Hematopoietic multipotent progenitor cell treated with erythropoietin and hydrocortisone succinate and interleukin-3 and kit ligand, for 15 days (in vitro differentiated cells): ENCODE measurements around the gene IRX1.

ENCODE experiments used
- DNase-seq: peaks from one replicate; pipeline ENCODE4 v3.0.0-alpha.2; 2015; ENCODE audit warnings: low spot score

Gene IRX1

GRCh38 chr5:3600106-3601060 is 4.8 kb downstream of the IRX1 start:
- DNase-seq = no peak

- DNase-seq = no peak
Observed at GRCh38 chr5:3601061-3601710, 5.6 kb downstream of the IRX1 start.

- DNase-seq = no peak
Observed at GRCh38 chr5:3601911-3602782, 6.5 kb downstream of the IRX1 start.

- no peak for DNase-seq
Observed at GRCh38 chr5:3602785-3603502, 7.3 kb downstream of the IRX1 start.

GRCh38 chr5:3604501-3604900 is 8.9 kb downstream of the IRX1 start:
- DNase-seq = no peak

GRCh38 chr5:3605298-3606010 is 9.8 kb downstream of the IRX1 start:
- no peak for DNase-seq

- DNase-seq = no peak
Observed at GRCh38 chr5:3606121-3606831, 10.6 kb downstream of the IRX1 start.

GRCh38 chr5:3607541-3608181 is 12.0 kb downstream of the IRX1 start:
- no peak for DNase-seq

GRCh38 chr5:3609120-3609681 is 13.6 kb downstream of the IRX1 start:
- no peak for DNase-seq

GRCh38 chr5:3612591-3613042 is 17.0 kb downstream of the IRX1 start:
- no peak for DNase-seq

- no peak for DNase-seq
Observed at GRCh38 chr5:3613726-3614125, 18.1 kb downstream of the IRX1 start.

- no peak for DNase-seq
Observed at GRCh38 chr5:3615217-3615616, 19.6 kb downstream of the IRX1 start.

- DNase-seq = no peak
Observed at GRCh38 chr5:3615829-3616228, 20.2 kb downstream of the IRX1 start.

GRCh38 chr5:3619579-3619978 is 23.9 kb downstream of the IRX1 start:
- no peak for DNase-seq

GRCh38 chr5:3622961-3623360 is 27.3 kb downstream of the IRX1 start:
- DNase-seq = no peak

- DNase-seq = no peak
Observed at GRCh38 chr5:3625626-3626025, 30.0 kb downstream of the IRX1 start.

- DNase-seq = no peak
Observed at GRCh38 chr5:3634061-3634460, 38.4 kb downstream of the IRX1 start.

- no peak for DNase-seq
Observed at GRCh38 chr5:3639175-3639574, 43.5 kb downstream of the IRX1 start.

GRCh38 chr5:3642231-3642630 is 46.6 kb downstream of the IRX1 start:
- no peak for DNase-seq
